OCI-LY7 (cell line): ENCODE measurements around the gene PSMB9.

Source experiments
- CTCF ChIP-seq: fragments of 200-600 bp; sonication (generic); conservative IDR thresholded peaks from 2 replicates; pipeline ENCODE4 v1.5.1; 2014; ENCODE audit warnings: mild to moderate bottlenecking, antibody characterized with exemption, low read length, moderate library complexity, mixed read lengths
- EZH2phosphoT487 ChIP-seq: fragments of 200-600 bp; sonication (generic); IDR thresholded peaks from 2 replicates; pipeline ENCODE4 v1.6.1; 2018; ENCODE audit warnings: low read depth, borderline replicate concordance, mild to moderate bottlenecking, mixed run types, antibody characterized with exemption, low read length, moderate library complexity, mixed read lengths

DNA sequence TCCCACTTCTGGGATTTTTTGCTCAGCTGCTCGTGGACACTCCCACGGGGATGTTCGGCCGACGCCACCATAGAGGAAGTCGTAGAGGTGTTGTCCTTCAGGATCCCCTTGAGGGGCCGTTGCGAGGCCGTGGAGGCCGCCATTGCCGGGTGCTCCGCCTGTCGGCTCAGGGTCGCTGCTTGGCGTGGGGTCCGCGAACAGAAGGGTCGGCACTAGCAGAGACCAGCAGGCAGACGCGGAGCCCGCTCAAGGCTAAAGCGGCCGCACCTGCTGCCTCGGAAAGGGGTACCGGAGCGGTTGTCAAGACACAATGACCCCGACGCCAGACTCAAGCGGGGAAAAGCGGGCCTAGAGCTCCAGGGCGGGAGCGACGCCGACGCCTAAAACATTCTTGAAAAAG, 25.7 kb downstream of the PSMB9 start:
- no peak for TF ChIP-seq CTCF
- no peak for TF ChIP-seq EZH2phosphoT487
